ENCODE results near the gene SETBP1. TPM values are rescaled to one million over a fixed set of nuclear protein-coding genes. Genes with fewer than 3 reads are reported as not detected.

Gene SETBP1
- total and polyA plus RNA-seq, 2 of the 8 experiments (the other 6 are each of a cell fraction or from before 2014, with no cell fraction given) = 2.0 to 6.5 TPM

- FAIRE-seq (no peak), DNase-seq (ENCODE audit: low read depth in 1 of 2, low spot score in 2 of 2) (no peak)
- Histone ChIP-seq H2AK5ac (ENCODE audit: low read depth, low read length) (no peak overlapping the region), H3K79me1 (ENCODE audit: low read depth, low read length) (no peaks in the 10 kb centered on the region), H3K4me2 (ENCODE audit: insufficient read depth in 1 of 2, low read depth in 2 of 2, low read length in 2 of 2) (no peak overlapping the region), H3K23ac (ENCODE audit: insufficient read length) (no peak overlapping the region), H2AFZ (ENCODE audit: low read length) (no peak overlapping the region), H4K91ac (replicated peaks; ENCODE audit: insufficient read length, low read length) (no peak overlapping the region), H3K56ac (replicated peaks; ENCODE audit: insufficient read length, low read depth, low read length) (no peak overlapping the region), H4K5ac (ENCODE audit: insufficient read length, low read depth, low read length) (no peak overlapping the region), H2BK12ac (ENCODE audit: low read depth, low read length) (no peak overlapping the region), H2BK15ac (ENCODE audit: low read length) (no peak overlapping the region), H3K9me3 (ENCODE audit: insufficient read depth in 2 of 2, low read depth in 1 of 2, low read length in 1 of 2) (no peaks in the 10 kb centered on the region), H4K8ac (ENCODE audit: extremely low read depth, insufficient read depth, low read length) (no peak overlapping the region), H3K9ac (replicated peaks in 1 of 4; ENCODE audit: extremely low read depth in 1 of 4, low read depth in 3 of 4, low read length in 3 of 4) (no peak overlapping the region), H3K4me3 (ENCODE audit: extremely low read depth in 1 of 4, insufficient read depth in 2 of 4, low read depth in 3 of 4, low read length in 4 of 4) (no peak overlapping the region), H3K27ac (ENCODE audit: low read depth, low read length) (no peak overlapping the region), H2BK20ac (ENCODE audit: low read length) (no peak overlapping the region), H3K23me2 (ENCODE audit: low read depth, low read length) (no peaks in the 10 kb centered on the region), H3K14ac (ENCODE audit: insufficient read length) (no peak overlapping the region), H3K4ac (replicated peaks; ENCODE audit: insufficient read length, low read depth, low read length) (no peak overlapping the region), H2BK5ac (ENCODE audit: low read depth, low read length) (no peak overlapping the region), H3K18ac (ENCODE audit: extremely low read depth, low read length) (no peak overlapping the region), H4K20me1 (replicated peaks in 1 of 2; ENCODE audit: control insufficient read depth in 1 of 2, insufficient read depth in 2 of 2, low read length in 2 of 2) (no peaks in the 10 kb centered on the region), H3K27me3 (replicated peaks in 1 of 4; ENCODE audit: control insufficient read depth in 3 of 4, extremely low read depth in 1 of 4, insufficient read depth in 3 of 4, low read length in 3 of 4) (no peaks in the 10 kb centered on the region), H2BK120ac (replicated peaks; ENCODE audit: low read depth, low read length) (no peak overlapping the region), H3K36me3 (ENCODE audit: control insufficient read depth in 2 of 4, insufficient read depth in 4 of 4, low read length in 3 of 4) (no peaks in the 10 kb centered on the region), H3K4me1 (replicated peaks in 1 of 4; ENCODE audit: control insufficient read depth in 3 of 4, insufficient read depth in 4 of 4, low read length in 3 of 4) (peaks cover 2 to 8% (median 6%) of the 10 kb centered on the region in 4 experiments; a peak in 5 of 7 replicates), H3K79me2 (ENCODE audit: control insufficient read depth in 1 of 2, insufficient read depth in 2 of 2, low read length in 2 of 2) (no peaks in the 10 kb centered on the region)
- WGBS, 2 experiments (ENCODE audit: extremely low coverage in 1 of 2, insufficient coverage in 1 of 2, insufficient read length in 1 of 2, insufficient replicate concordance in 2 of 2, low coverage in 1 of 2, low lambda C conversion rate in 2 of 2, missing lambda C conversion rate in 1 of 2) = 100% methylated on average over 2 of the region's 2 CpGs; no CpG with 5 or more reads in 1 of the 2 experiments
- ChIA-PET POLR2A (ENCODE audit: partially characterized antibody) (no interaction called here), CTCF (ENCODE audit: partially characterized antibody) (interaction anchor here (0.7 to 1.6 kb wide), 5 partner anchors 9 to 407 kb away, joined by 3 to 5 read pairs (median 5); no protein-coding TSS in a partner anchor)
- TF ChIP-seq MAFK (IDR thresholded peaks at IDR 0.05; ENCODE audit: low read depth, low read length) (no peak), JUN (IDR thresholded peaks at IDR 0.05; ENCODE audit: low read depth, low read length) (no peak), BCL11A (IDR thresholded peaks at IDR 0.05; ENCODE audit: low read depth in 2 of 2, low read length in 2 of 2) (no peak), YY1 (IDR thresholded peaks at IDR 0.05; ENCODE audit: low read depth, low read length) (no peak), NRF1 (IDR thresholded peaks at IDR 0.05; ENCODE audit: low read depth, low read length) (no peak), JUND (IDR thresholded peaks at IDR 0.05; ENCODE audit: low read length) (no peak), GTF2F1 (IDR thresholded peaks at IDR 0.05; ENCODE audit: borderline replicate concordance, low read depth, low read length) (no peak), SUZ12 (IDR thresholded peaks at IDR 0.05; ENCODE audit: low read length) (no peak), CTCF (IDR thresholded peaks at IDR 0.05; ENCODE audit: control extremely low read depth in 1 of 3, insufficient read depth in 1 of 3, low read depth in 1 of 3, low read length in 3 of 3) (no peak), POLR2AphosphoS5 (IDR thresholded peaks at IDR 0.05; ENCODE audit: low read depth, low read length) (no peak), HDAC2 (IDR thresholded peaks at IDR 0.05; ENCODE audit: borderline replicate concordance in 1 of 2, low read depth in 2 of 2, low read length in 2 of 2) (no peak), SIRT6 (IDR thresholded peaks at IDR 0.05; ENCODE audit: low read length) (no peak)
Observed at GRCh38 chr18:44836263-44836662, 155.6 kb downstream of the SETBP1 start.

All from H1 (cell line).